Fibroblast of lung (primary cell): ENCODE results near the gene GPC6. TPM values are rescaled to one million over a fixed set of nuclear protein-coding genes. Genes with fewer than 3 reads are reported as not detected.

ENCODE experiments used
- DNase-seq, 2 donors: peaks; one replicate each; pipeline versions ENCODE4 v3.0.0 to v3.0.0-alpha.2; 2010; ENCODE audit warnings: low read depth in 2 of 2
- H2AFZ ChIP-seq: 2 replicates; pipeline ENCODE4 v1.5.1; 2012; ENCODE audit warnings: low read length, control low read depth, inconsistent platforms
- H3K27ac ChIP-seq: 2 replicates; pipeline ENCODE4 v1.5.1; 2011; ENCODE audit warnings: low read length, control low read depth; ENCODE audit not compliant: insufficient read depth
- H3K27me3 ChIP-seq: 2 replicates; pipeline ENCODE4 v1.5.1; 2011; ENCODE audit warnings: mild to moderate bottlenecking, low read length; ENCODE audit not compliant: control insufficient read depth, insufficient read depth
- H3K36me3 ChIP-seq: 2 replicates; pipeline ENCODE4 v1.5.1; 2011; ENCODE audit warnings: low read length; ENCODE audit not compliant: control insufficient read depth, insufficient read depth
- H3K4me1 ChIP-seq: 2 replicates; pipeline ENCODE4 v1.5.1; 2011; ENCODE audit warnings: low read length; ENCODE audit not compliant: control insufficient read depth, insufficient read depth; ENCODE audit errors: extremely low read depth
- H3K4me2 ChIP-seq: 2 replicates; pipeline ENCODE4 v1.5.1; 2011; ENCODE audit warnings: low read length, control low read depth; ENCODE audit not compliant: insufficient read depth; ENCODE audit errors: extremely low read depth
- H3K4me3 ChIP-seq, 4 experiments: fragments of 200-600 bp in 1 of 4; sonication (generic) in 1 of 4; replicated peaks in 1 of 4; 2 replicates each; pipeline ENCODE4 v1.5.1; 2011 to 2016; ENCODE audit warnings: low read length in 4 of 4, low read depth in 3 of 4, mild to moderate bottlenecking in 3 of 4, control low read depth in 2 of 4, inconsistent platforms in 1 of 4, mixed read lengths in 1 of 4; ENCODE audit not compliant: insufficient read depth in 1 of 4; ENCODE audit errors: control extremely low read depth in 1 of 4
- H3K79me2 ChIP-seq: 2 replicates; pipeline ENCODE4 v1.5.1; 2012; ENCODE audit warnings: mild to moderate bottlenecking, low read length, inconsistent platforms; ENCODE audit not compliant: control insufficient read depth, insufficient read depth
- H3K9ac ChIP-seq: 2 replicates; pipeline ENCODE4 v1.5.1; 2011; ENCODE audit warnings: mild to moderate bottlenecking, low read length, control low read depth; ENCODE audit not compliant: insufficient read depth
- H3K9me3 ChIP-seq: 2 replicates; pipeline ENCODE4 v1.5.1; 2012; ENCODE audit warnings: low read depth, low read length; ENCODE audit not compliant: control insufficient read depth, insufficient read depth
- H4K20me1 ChIP-seq: 2 replicates; pipeline ENCODE4 v1.5.1; 2011; ENCODE audit warnings: low read length; ENCODE audit not compliant: control insufficient read depth, insufficient read depth; ENCODE audit errors: extremely low read depth
- CTCF ChIP-seq, 2 donors: IDR thresholded peaks in 1 of 2; conservative IDR thresholded peaks in 1 of 2; 1 replicate in 1 of 2; 2 replicates in 1 of 2; pipeline ENCODE4 v1.5.1; 2011 to 2012; ENCODE audit warnings: low read length in 2 of 2, control low read depth in 1 of 2, inconsistent platforms in 1 of 2, low read depth in 1 of 2, mild to moderate bottlenecking in 1 of 2
- EZH2 ChIP-seq: IDR thresholded peaks from 2 replicates; pipeline ENCODE4 v1.5.1; 2012; ENCODE audit warnings: low read length, control low read depth, mild to moderate bottlenecking; ENCODE audit errors: missing control alignments
- polyA plus RNA-seq, 2 donors: library from polyadenylated mRNA; depleted of rRNA in 1 of 2; stranded (reverse) in 1 of 2; unstranded in 1 of 2; fragments of >200 nt; gene quantifications; 2 replicates each; pipeline ENCODE4 v1.2.1, GENCODE V29; 2011 to 2012; ENCODE audit warnings: missing spikeins in 1 of 2
- total RNA-seq: library from RNA; depleted of rRNA; stranded (reverse); fragments of >200 nt; gene quantifications from 2 replicates; pipeline ENCODE4 v1.2.1, GENCODE V29; 2014

Gene GPC6
- total and polyA plus RNA-seq, 2 donors (not counting 1 experiment from before 2014, with no cell fraction given) = 11.2 to 33.7 TPM

GRCh38 chr13:93411186-93411680, 184.6 kb downstream of the GPC6 start:
- no peaks in the 10 kb centered on the region for H3K4me1 ChIP-seq
- DNase-seq = peak in 1 of 2 donors; percentile 74
- no peaks in the 10 kb centered on the region for H3K27me3 ChIP-seq
- no peak overlapping the region for H3K9ac ChIP-seq
- no peaks in the 10 kb centered on the region for H4K20me1 ChIP-seq
- no peaks in the 10 kb centered on the region for H3K79me2 ChIP-seq
- no peak overlapping the region for H3K4me2 ChIP-seq
- H2AFZ ChIP-seq = no peak overlapping the region
- no peaks in the 10 kb centered on the region for H3K36me3 ChIP-seq
- H3K4me3 ChIP-seq = no peak overlapping the region
- TF ChIP-seq CTCF (conservative IDR thresholded peaks at IDR 0.05 in 1 of 2, IDR thresholded peaks at IDR 0.05 in 1 of 2; ENCODE audit: low read depth in 1 of 2, low read length in 2 of 2) (no peak), EZH2 (no peak)
- H3K9me3 ChIP-seq = no peaks in the 10 kb centered on the region
- no peak overlapping the region for H3K27ac ChIP-seq

GRCh38 chr13:93412676-93413075, 186.1 kb downstream of the GPC6 start:
- DNase-seq = no peak
- Histone ChIP-seq H4K20me1 (no peaks in the 10 kb centered on the region), H3K9ac (no peak overlapping the region), H3K27me3 (no peaks in the 10 kb centered on the region), H3K9me3 (no peaks in the 10 kb centered on the region), H2AFZ (no peak overlapping the region), H3K79me2 (no peaks in the 10 kb centered on the region), H3K36me3 (no peaks in the 10 kb centered on the region), H3K4me3 (no peak overlapping the region), H3K4me1 (no peaks in the 10 kb centered on the region), H3K4me2 (no peak overlapping the region), H3K27ac (no peak overlapping the region)
- TF ChIP-seq CTCF (conservative IDR thresholded peaks at IDR 0.05 in 1 of 2, IDR thresholded peaks at IDR 0.05 in 1 of 2; ENCODE audit: low read depth in 1 of 2, low read length in 2 of 2) = no peak
- no peak for TF ChIP-seq EZH2

GRCh38 chr13:93413972-93414717, 187.5 kb downstream of the GPC6 start:
- peak; percentile 68 to 70 for DNase-seq
- no peak overlapping the region for H3K27ac ChIP-seq
- no peaks in the 10 kb centered on the region for H3K9me3 ChIP-seq
- no peak overlapping the region for H3K9ac ChIP-seq
- no peaks in the 10 kb centered on the region for H3K27me3 ChIP-seq
- peak overlapping the region in 1 of 4 experiments; percentile 5 for H3K4me3 ChIP-seq
- no peak overlapping the region for H2AFZ ChIP-seq
- TF ChIP-seq EZH2 = no peak
- no peak for TF ChIP-seq CTCF (conservative IDR thresholded peaks at IDR 0.05 in 1 of 2, IDR thresholded peaks at IDR 0.05 in 1 of 2; ENCODE audit: low read depth in 1 of 2, low read length in 2 of 2)
- no peaks in the 10 kb centered on the region for H3K79me2 ChIP-seq
- no peak overlapping the region for H3K4me2 ChIP-seq
- no peaks in the 10 kb centered on the region for H3K4me1 ChIP-seq
- H3K36me3 ChIP-seq = no peaks in the 10 kb centered on the region
- no peaks in the 10 kb centered on the region for H4K20me1 ChIP-seq
